K562 (cell line): ENCODE results near the gene LPCAT3. TPM values are rescaled to one million over a fixed set of nuclear protein-coding genes. Genes with fewer than 3 reads are reported as not detected.

Experiments used
- BHLHE40 ChIP-seq: IDR thresholded peaks from 2 replicates; pipeline ENCODE4 v1.6.1; 2011; ENCODE audit warnings: low read length, improper control_type of control experiment
- CUX1 ChIP-seq: fragments of 200-800 bp; sonication (Bioruptor generic); IDR thresholded peaks from 2 replicates; pipeline ENCODE4 v1.6.1; 2016; ENCODE audit warnings: missing genetic modification characterization, missing compliant biosample characterization
- ESRRA ChIP-seq: fragments of 450-650 bp; IDR thresholded peaks from 2 replicates; pipeline ENCODE4 v1.6.1; 2014; ENCODE audit warnings: low read depth, mild to moderate bottlenecking, moderate library complexity, borderline replicate concordance
- HMGXB4 ChIP-seq: sonication (generic); formaldehyde crosslinking; IDR thresholded peaks from 2 replicates; pipeline ENCODE4 v1.8.1; 2023; ENCODE audit warnings: mild to moderate bottlenecking, missing genetic modification reagents
- MAFK ChIP-seq: IDR thresholded peaks from 2 replicates; pipeline ENCODE4 v1.6.1; 2011; ENCODE audit warnings: low read length, improper control_type of control experiment
- NR3C1 ChIP-seq: sonication (generic); formaldehyde crosslinking; IDR thresholded peaks from 2 replicates; pipeline ENCODE4 v1.8.1; 2022; ENCODE audit warnings: missing genetic modification reagents
- SOX6 ChIP-seq: fragments of 450-650 bp; IDR thresholded peaks from 2 replicates; pipeline ENCODE4 v1.6.1; 2014; ENCODE audit warnings: mild to moderate bottlenecking
- ZBTB11 ChIP-seq, 3 experiments: fragments of 200-800 bp in 1 of 3; fragments of 250-450 bp in 1 of 3; fragments of 450-650 bp in 1 of 3; sonication (Bioruptor Pico) in 1 of 3; sonication (Bioruptor generic) in 1 of 3; formaldehyde crosslinking in 1 of 3; IDR thresholded peaks; 2 replicates each; pipeline versions ENCODE4 v1.6.1 to v1.8.0; 2016 to 2022; ENCODE audit warnings: mild to moderate bottlenecking in 2 of 3, missing genetic modification characterization in 2 of 3, missing compliant biosample characterization in 1 of 3, moderate library complexity in 1 of 3
- ZBTB49 ChIP-seq: sonication (generic); formaldehyde crosslinking; IDR thresholded peaks from 2 replicates; pipeline ENCODE4 v1.8.0; 2022; ENCODE audit warnings: missing genetic modification reagents, mild to moderate bottlenecking, borderline replicate concordance
- ZC3H8 ChIP-seq: fragments of 450-650 bp; IDR thresholded peaks from 2 replicates; pipeline ENCODE4 v1.6.1; 2017
- ZNF274 ChIP-seq: IDR thresholded peaks from 2 replicates; pipeline ENCODE4 v1.6.1; 2011; ENCODE audit warnings: low read depth, mild to moderate bottlenecking, low read length, moderate library complexity, borderline replicate concordance
- ZNF311 ChIP-seq: fragments of 250-450 bp; sonication (Bioruptor Pico); IDR thresholded peaks from 2 replicates; pipeline ENCODE4 v1.4.0; 2020; ENCODE audit warnings: mild to moderate bottlenecking, moderate library complexity
- ZNF324 ChIP-seq: fragments of 250-450 bp; sonication (Bioruptor Pico); IDR thresholded peaks from 2 replicates; pipeline ENCODE4 v1.4.0; 2020; ENCODE audit warnings: mild to moderate bottlenecking
- ZNF76 ChIP-seq: fragments of 250-450 bp; sonication (Bioruptor Pico); IDR thresholded peaks from 2 replicates; pipeline ENCODE4 v1.4.0; 2020; ENCODE audit warnings: mild to moderate bottlenecking, moderate library complexity, borderline replicate concordance
- ZNF766 ChIP-seq: fragments of 200-800 bp; sonication (Bioruptor generic); conservative IDR thresholded peaks from 2 replicates; pipeline ENCODE4 v1.6.1; 2016; ENCODE audit warnings: missing genetic modification characterization, missing compliant biosample characterization
- polyA plus RNA-seq, 8 experiments: library from polyadenylated mRNA; depleted of rRNA in 4 of 8; stranded (reverse) in 5 of 8; unstranded in 3 of 8; fragments of >200 nt; fragmentation: Nextera tagmentation in 2 of 8; fragmentation: Illumina TruSeq in 1 of 8; extraction: Ambion mirVana in 2 of 8; extraction: Trizol in 1 of 8; gene quantifications; 2 replicates each; pipeline versions ENCODE4 v1.2.1 to v1.2.3, GENCODE V29; 2011 to 2014; ENCODE audit warnings: inconsistent platforms in 1 of 8, missing spikeins in 1 of 8
- total RNA-seq, 7 experiments: library from RNA; depleted of rRNA in 6 of 7; stranded (reverse); fragments of >200 nt in 6 of 7; fragmentation: Illumina TruSeq in 2 of 7; extraction: Trizol in 2 of 7; gene quantifications; 2 replicates each; pipeline versions ENCODE4 v1.2.1 to v1.2.3, GENCODE V29; 2011 to 2021; ENCODE audit warnings: low replicate concordance in 1 of 7

The LPCAT3 gene
- total and polyA plus RNA-seq, 9 of the 15 experiments (the other 6 are each of a cell fraction or from before 2014, with no cell fraction given) = 4.9 to 52.5 (median 25.3) TPM

- no peak for TF ChIP-seq CUX1
- no peak for TF ChIP-seq ZNF324 (CRISPR knock-in tag)
- no peak for TF ChIP-seq ZC3H8
- TF ChIP-seq ZNF274 = no peak
- no peak for TF ChIP-seq ZBTB49 (CRISPR knock-in tag)
- no peak for TF ChIP-seq HMGXB4 (CRISPR knock-in tag)
- TF ChIP-seq ZNF766 (CRISPR knock-in tag) = no peak
- TF ChIP-seq ESRRA = peak; percentile 40; the same call in 1 of the 2 replicates
- no peak for TF ChIP-seq MAFK
- TF ChIP-seq ZNF76 (CRISPR knock-in tag) = 0 out of 2 replicates have a peak, but pooled peaks have one; percentile 36
- TF ChIP-seq NR3C1 = 0 out of 2 replicates have a peak, but pooled peaks have one; percentile 28
- TF ChIP-seq BHLHE40 = no peak
- no peak for TF ChIP-seq ZNF311
- no peak for TF ChIP-seq SOX6
- TF ChIP-seq ZBTB11 (CRISPR knock-in tag; IDR thresholded peaks at IDR 0.05) = peak in 1 of 3 experiments; percentile 91; a peak in 1 of 6 replicates
These were observed 48.2 kb downstream of the LPCAT3 start (continued) for GRCh38 chr12:6970096-6970527.
